NCI-H2107 treated with DMSO at 0.1 percent for 48 hours (cell line): Measurements from ENCODE around the gene DKK1.
"Not testable (repeated sequence)": the region's sequence is repeated elsewhere in the genome, so short reads cannot be mapped to it uniquely, and the experiment has no call there.

Source experiments
- DNase-seq: peaks from one replicate; lab custom pipeline; 2025; ENCODE audit not compliant: unreplicated experiment; lab: John Stamatoyannopoulos, UW

Gene DKK1

DNA sequence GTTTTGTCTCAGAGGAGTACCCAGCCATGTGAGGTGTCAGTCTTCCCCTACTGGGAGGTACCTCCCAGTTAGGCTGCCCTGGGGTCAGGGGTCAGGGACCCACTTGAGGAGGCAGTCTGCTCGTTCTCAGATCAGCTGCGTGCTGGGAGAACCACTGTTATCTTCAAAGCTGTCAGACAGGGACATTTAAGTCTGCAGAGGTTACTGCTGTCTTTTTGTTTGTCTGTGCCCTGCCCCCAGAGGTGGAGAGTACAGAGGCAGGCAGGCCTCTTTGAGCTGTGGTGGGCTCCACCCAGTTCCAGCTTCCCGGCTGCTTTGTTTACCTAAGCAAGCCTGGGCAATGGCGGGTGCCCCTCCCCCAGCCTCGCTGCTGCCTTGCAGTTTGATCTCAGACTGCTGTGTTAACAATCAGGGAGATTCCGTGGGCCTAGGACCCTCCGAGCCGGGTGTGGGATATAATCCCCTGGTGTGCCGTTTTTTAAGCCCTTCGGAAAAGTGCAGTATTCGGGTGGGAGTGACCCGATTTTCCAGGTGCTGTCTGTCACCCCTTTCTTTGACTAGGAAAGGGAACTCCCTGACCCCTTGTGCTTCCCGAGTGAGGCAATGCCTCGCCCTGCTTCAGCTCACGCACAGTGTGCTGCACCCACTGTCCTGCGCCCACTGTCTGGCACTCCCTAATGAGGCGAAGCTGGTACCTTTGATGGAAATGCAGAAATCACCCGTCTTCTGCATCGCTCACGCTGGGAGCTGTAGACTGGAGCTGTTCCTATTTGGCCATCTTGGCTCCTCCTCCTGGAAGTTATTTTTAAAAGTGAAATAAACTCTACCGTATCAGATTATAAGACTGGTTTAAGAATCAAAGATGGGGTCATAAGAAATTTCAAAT, 51.7 kb downstream of the DKK1 start:
- DNase-seq: not testable (repeated sequence)
